C1 segment of cervical spinal cord (tissue), 14 donors: ENCODE results near the gene AKAP12.
"Not testable (repeated sequence)": the region's sequence is repeated elsewhere in the genome, so short reads cannot be mapped to it uniquely, and the experiment has no call there.

ENCODE experiments used
- DNase-seq, 14 donors: peaks; one replicate each; lab custom pipeline; 2025; lab: John Stamatoyannopoulos, UW

AKAP12 gene

GRCh38 chr6:151379933-151380847 lies 140.4 kb downstream of the AKAP12 start:
- DNase-seq = peak in 4 of 14 donors; percentile 8 to 44 (median 22)

- peak in 1 of 14 donors; percentile 22 for DNase-seq
Measured at GRCh38 chr6:151380848-151381205, 141.1 kb downstream of the AKAP12 start.

DNA sequence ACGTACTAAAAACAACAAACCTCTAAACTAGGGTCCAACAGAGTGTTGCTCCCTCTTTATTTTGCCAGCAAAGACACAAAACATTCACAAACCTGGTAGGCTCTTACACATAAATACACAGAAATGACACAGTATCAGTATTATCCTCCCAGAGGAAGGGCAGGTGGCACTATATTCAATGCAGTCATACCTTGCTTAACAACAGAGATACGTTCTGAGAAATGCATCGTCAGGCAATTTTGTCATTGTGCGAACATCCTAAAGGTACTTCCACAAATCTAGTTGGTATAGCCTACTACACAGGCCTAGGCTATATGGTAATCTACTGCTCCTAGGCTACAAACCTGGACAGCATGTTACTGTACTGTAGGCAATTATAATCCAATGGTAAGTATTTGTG lies 142.0 kb downstream of the AKAP12 start:
- DNase-seq = no peak

DNA sequence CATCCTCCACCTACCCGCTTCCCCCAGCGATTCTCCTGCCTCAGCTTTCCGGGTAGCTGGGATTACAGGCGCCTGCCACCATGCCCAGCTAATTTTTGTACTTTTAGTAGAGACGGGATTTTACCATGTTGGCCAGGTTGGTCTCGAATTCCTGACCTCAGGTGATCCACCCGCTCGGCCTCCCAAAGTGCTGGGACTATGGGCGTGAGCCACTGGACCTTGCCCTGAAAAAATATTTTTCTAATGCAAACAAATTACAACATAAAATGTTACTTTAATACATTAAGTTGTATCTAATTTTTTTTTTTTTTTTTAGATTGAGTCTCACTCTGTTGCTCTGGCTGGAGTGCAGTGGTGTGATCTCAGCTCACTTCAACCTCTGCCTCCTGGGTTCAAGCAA lies 142.9 kb downstream of the AKAP12 start:
- DNase-seq = not testable (repeated sequence)

GRCh38 chr6:151384151-151384550 lies 144.4 kb downstream of the AKAP12 start:
- DNase-seq = no peak

DNA sequence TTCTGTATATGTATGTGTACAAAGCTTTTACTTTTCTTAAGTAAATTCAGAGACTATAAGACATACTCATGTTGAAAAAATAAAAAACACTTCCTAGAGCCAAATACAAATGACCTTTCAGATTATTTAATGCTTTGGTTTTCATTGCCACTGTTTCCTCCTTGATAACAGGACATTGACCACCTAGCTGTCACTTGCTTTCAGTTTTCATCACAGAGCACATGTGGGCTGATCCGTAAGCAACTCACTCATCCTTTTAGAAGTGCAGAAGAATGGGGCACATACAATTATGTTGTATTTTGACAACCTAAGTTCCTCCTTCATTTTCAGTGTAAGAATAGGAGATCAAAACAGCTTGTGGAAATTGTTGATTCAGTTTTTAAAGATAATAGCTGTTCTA lies 145.4 kb downstream of the AKAP12 start:
- DNase-seq = no peak

DNA sequence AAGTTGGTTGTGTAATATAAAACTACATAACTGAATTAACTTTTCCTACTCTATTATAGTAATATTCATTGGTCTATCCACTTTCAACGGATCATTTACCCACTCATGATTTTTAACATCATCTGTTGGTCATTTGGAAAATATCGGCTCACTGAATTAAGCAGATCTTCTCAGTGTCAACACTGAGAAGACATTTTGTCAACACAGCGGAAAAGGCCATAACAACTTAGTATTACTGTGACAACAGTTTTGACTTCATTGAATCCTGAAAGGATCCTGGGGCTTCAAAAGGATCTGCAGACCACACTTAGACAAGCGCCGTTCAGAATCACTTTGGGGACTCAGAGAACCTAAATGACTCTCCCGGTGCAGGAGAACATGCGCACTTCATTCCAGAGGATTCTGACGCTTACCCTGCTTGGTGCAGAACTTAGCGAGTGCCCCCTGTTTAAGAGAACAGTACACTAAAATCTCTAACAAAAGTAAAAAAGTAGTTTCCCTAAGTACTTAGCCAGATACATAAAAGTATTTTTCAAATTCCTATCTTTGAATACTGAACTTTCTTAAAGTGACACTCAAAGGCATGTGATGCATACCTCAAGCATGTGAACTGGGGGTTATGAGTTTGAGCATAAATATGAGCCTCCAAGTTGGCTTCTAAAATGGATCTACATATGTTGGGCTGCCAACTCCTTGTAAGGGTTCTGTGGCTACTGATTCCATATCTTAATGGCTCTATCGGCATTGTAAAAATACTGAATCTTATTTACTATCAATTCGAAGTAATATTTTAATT lies 147.6 kb downstream of the AKAP12 start:
- DNase-seq = no peak

- no peak for DNase-seq
Measured at GRCh38 chr6:151388236-151388635, 148.5 kb downstream of the AKAP12 start.

DNA sequence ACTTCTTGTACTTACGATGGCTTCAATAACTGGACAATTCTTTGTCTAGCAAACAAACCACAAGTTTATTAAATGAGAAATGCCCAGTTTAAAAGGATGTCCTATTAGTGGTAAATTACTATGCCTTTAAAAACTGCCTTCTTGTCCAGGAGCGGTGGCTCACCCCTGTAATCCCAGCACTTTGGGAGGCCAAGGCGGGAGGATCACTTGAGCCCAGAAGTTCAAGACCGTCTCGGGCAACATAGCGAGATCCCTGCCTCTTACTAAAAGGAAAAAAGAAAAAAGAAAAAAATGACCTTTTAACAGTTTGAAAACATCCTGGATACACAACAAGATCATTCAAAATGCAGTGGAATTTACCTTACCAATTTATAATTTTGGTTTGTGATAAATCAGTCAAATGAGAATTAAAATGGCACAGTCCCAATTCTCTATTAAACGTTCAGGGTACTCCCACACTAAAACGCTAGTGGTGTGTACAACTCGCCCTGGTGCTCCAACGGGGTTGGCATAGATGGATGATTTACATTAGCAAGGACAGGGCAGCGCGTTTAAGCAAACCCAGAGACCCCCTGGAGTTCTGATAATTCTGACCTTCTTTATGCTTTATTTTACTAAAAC lies 149.3 kb downstream of the AKAP12 start:
- DNase-seq = no peak

DNA sequence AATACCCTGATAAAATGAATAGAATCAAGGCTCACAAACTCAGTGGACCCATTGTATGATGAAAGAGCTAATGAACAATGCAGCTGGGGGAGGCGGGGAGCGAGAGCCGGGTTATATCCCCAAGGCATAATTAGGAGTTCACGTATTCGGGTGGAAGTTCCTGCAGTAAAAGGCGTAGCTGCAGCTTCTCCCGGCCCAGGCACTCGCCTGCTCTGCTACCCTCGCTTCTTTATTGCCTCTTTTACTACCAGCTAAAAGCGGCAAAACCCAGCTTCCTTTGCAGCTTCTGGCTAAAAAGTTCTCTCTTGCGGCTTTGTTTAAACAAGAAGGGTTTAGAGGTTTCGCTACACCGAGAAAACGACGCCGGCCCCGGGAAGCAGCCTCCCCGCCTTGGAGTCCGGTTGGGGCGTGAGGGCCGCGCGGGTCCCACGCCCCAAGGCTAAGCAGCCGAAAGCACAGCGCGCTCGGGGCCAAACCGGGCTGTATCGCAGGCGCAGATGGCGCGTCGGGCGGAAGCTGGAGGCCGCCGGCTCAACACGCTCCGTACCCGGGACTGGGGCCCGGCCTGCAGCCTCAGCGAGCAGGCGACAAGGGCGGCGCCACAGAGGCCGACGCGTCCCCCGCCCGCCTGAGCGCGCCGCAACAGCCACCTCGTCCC lies 150.0 kb downstream of the AKAP12 start:
- peak in 9 of 14 donors; percentile 31 to 83 (median 68) for DNase-seq

- DNase-seq = peak; percentile 81 to 98 (median 96)
Measured at GRCh38 chr6:151390276-151390850, 150.6 kb downstream of the AKAP12 start.

DNA sequence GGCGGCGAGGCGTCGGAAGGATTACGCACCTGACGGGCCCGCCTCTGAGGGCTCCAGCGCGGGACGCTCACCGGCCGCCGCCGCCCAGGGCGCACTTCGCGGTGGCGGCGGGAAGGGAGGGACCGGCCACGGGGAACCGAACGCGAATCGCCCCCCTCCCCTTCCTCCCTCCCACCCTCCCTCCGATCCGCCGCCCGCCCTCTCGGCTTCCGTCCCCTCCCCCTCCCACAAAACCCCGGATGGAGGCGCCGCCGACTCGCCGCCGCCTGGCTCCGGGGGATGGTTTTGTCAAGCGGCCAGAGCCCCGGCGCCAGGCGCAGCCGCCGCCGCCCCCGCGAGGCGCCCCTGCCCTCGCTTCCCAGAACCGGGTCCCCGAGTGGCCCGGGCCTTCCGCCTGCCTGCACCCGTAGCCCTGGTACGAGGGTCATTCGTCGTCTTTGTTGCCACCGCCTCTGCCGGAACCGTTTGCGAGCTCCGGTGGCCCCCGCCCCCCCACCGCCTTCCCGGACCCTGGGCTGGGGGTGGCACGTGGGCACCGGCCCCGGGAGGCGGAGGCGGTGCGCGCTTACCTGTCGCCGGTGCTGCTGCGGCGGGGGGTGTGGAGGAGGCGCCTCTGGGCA lies 151.2 kb downstream of the AKAP12 start:
- DNase-seq = peak in 13 of 14 donors; percentile 36 to 88 (median 77)

GRCh38 chr6:151391471-151392413 lies 152.0 kb downstream of the AKAP12 start, which contains the start of gene ZBTB2:
TSS of gene ZBTB2 (minus strand) at chr6:151391559. CDS start at chr6:151373637, 17,922 bp downstream.
- DNase-seq = peak in 13 of 14 donors; percentile 7 to 76 (median 52)

- no peak for DNase-seq
Measured at GRCh38 chr6:151392427-151392826, 152.7 kb downstream of the AKAP12 start.

- DNase-seq = no peak
Measured at GRCh38 chr6:151393410-151393809, 153.6 kb downstream of the AKAP12 start.

DNA sequence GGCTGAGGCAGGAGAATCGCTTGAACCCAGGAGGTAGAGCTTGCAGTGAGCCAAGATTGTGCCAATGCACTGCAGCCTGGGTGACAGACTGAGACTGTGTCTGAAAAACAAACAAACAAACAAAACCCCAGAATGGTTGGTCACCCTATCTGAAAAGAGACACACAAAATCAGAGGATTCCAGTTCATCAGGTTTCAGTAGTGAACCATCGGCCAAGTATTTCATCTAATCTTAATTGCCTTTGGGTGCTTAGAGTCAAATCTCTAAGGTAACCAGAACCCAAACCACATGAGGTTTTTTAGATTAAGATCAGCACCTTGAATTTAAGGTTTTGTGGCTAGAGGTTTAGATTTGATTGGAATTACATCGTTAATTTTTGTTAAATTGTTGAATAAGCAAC lies 159.9 kb downstream of the AKAP12 start:
- DNase-seq = no peak

GRCh38 chr6:151400473-151400872 lies 160.7 kb downstream of the AKAP12 start:
- no peak for DNase-seq

DNA sequence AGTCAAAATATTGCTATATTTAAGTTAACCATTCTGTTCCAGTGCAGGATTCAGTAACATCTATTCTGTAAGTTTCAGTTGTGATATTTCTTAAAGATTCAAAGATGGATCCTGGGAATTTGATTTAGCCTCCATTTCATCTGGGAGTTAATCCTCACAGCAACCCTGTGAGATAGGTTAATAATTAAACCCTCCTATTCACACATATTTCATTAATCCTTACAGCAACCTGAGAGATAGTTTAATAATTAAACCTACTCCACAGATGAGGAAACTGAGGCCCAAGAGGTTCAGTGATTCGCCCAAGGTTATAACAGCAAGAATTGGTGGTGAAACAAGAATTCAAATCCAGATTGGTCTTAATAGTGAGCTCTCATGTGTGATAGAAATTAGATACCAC lies 162.5 kb downstream of the AKAP12 start:
- DNase-seq = no peak

DNA sequence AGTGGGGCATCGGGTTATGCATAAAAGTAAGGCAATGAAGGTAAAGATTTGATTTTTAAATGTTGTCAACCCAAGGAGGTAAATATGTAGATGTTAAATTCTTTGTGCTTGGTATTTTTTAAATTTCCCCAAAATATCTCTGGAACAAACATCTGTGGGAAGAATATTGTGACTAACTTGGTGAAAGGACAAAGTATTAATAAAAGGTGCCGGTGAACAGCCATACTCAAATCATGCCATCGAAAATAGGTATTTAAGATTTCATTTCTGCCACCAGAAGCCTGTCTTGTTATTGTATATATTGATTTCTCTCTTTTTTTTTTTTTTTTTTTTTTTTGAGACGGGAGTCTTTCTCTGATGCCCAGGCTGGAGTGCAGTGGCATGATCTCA lies 164.1 kb downstream of the AKAP12 start:
- no peak for DNase-seq
